ENCODE measurements around the gene NTHL1. TPM values are rescaled to one million over a fixed set of nuclear protein-coding genes. Genes with fewer than 3 reads are reported as not detected.
"Not testable (repeated sequence)": the region's sequence is repeated elsewhere in the genome, so short reads cannot be mapped to it uniquely, and the experiment has no call there.

Gene NTHL1
- total RNA-seq, 4 donors from 2014 or later = 14.9 to 28.8 (median 19.9) TPM

DNA sequence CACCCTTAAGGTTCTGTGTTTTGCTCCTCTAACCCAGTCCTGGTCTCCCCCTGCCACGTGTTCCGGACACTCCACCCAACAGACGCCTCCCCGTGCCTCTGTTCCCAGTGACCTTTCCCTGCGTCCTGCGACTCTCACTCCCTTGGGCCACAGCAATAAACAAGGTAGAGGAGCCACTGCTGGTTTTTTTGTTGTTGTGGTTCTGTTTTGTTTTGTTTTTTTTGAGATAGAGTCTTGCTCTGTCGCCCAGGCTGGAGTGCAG lies 31.8 kb downstream of the NTHL1 start:
- no peaks in the 10 kb centered on the region for H3K36me3 ChIP-seq
- no peak overlapping the region for H3K4me3 ChIP-seq
- H3K27ac ChIP-seq = peak overlapping the region in 2 of 4 donors; percentile 68 to 71
- H3K9me3 ChIP-seq = no peaks in the 10 kb centered on the region
- no peak for TF ChIP-seq POLR2A (IDR thresholded peaks at IDR 0.05)
- TF ChIP-seq, protein P1, sequence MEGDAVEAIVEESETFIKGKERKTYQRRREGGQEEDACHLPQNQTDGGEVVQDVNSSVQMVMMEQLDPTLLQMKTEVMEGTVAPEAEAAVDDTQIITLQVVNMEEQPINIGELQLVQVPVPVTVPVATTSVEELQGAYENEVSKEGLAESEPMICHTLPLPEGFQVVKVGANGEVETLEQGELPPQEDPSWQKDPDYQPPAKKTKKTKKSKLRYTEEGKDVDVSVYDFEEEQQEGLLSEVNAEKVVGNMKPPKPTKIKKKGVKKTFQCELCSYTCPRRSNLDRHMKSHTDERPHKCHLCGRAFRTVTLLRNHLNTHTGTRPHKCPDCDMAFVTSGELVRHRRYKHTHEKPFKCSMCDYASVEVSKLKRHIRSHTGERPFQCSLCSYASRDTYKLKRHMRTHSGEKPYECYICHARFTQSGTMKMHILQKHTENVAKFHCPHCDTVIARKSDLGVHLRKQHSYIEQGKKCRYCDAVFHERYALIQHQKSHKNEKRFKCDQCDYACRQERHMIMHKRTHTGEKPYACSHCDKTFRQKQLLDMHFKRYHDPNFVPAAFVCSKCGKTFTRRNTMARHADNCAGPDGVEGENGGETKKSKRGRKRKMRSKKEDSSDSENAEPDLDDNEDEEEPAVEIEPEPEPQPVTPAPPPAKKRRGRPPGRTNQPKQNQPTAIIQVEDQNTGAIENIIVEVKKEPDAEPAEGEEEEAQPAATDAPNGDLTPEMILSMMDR (IDR thresholded peaks at IDR 0.05) = no peak
- H3K4me1 ChIP-seq = peaks cover 0 to 15% (median 6%) of the 10 kb centered on the region in 4 donors
- no peak for DNase-seq
- H3K27me3 ChIP-seq = peaks cover 0 to 17% of the 10 kb centered on the region in 2 donors

DNA sequence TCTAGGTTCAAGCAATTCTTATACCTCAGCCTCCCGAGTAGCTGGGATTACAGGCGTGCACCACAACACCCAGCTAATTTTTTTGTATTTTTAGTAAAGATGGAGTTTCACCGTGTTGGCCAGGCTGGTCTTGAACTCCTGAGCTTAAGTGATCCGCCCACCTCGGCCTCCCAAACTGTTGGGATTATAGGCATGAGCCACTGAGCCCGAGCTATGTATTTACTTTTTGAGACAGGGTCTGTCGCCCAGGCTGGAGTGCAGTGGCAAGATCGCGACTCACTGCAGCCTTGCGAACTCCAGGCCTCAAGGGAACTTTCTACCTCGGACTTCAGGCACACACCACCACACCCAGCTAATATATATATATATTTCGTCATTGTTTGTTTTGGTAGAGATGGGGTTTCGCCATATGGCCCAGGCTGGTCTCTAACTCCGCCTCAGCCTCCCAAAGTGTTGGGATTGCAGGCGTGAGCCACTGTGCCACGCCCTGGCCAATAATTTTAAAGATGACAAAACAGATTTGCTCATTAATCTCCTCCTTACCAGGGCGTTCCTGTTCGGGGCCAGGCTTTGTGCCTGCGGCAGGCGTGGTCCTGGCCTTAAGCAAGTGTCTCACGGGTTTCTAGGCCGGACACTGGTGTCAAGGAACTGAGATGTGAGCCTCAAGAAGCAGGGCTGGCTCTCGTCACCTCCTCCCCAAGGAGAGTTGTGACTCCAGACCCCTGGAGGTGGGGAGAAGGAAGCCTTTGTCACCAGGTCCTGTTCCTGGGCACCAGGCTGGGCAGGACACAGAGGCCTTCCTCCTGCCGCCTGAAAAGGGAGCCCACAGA lies 32.3 kb downstream of the NTHL1 start:
- Histone ChIP-seq H3K9me3 (no peaks in the 10 kb centered on the region), H3K27me3 (peaks cover 0 to 12% of the 10 kb centered on the region in 2 donors), H3K4me1 (peaks cover 0 to 15% (median 5%) of the 10 kb centered on the region in 4 donors), H3K36me3 (no peaks in the 10 kb centered on the region), H3K4me3 (no peak overlapping the region), H3K27ac (peak overlapping the region in 2 of 4 donors; percentile 68 to 71)
- peak in 2 of 3 donors; percentile 69 to 76 for DNase-seq
- peak in 1 of 2 donors; percentile 34 for TF ChIP-seq POLR2A (IDR thresholded peaks at IDR 0.05)
- TF ChIP-seq, protein P1 (IDR thresholded peaks at IDR 0.05) = peak in 1 of 6 experiments; percentile 3

DNA sequence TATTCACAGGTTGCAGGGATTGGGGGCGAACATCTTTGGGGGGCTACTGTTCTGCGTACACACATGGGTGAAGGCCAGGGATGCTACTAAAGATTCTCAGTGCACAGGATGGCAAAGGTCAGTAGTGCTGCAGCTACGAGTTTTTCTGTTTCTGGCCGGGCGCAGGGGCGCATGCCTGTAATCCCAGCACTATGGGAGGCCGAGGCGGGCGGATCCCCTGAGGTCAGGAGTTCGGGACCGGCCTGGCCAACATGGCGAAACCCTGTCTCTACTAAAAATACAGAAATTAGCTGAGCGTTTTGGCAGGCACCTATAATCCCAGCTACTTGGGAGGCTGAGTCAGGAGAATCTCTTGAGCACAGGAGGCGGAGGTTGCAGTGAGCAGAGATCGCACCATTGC lies 34.1 kb downstream of the NTHL1 start:
- TF ChIP-seq, protein P1 (IDR thresholded peaks at IDR 0.05) = no peak
- TF ChIP-seq POLR2A (IDR thresholded peaks at IDR 0.05) = no peak
- peaks cover 0 to 13% (median 3%) of the 10 kb centered on the region in 4 donors for H3K4me1 ChIP-seq
- DNase-seq = no peak

DNA sequence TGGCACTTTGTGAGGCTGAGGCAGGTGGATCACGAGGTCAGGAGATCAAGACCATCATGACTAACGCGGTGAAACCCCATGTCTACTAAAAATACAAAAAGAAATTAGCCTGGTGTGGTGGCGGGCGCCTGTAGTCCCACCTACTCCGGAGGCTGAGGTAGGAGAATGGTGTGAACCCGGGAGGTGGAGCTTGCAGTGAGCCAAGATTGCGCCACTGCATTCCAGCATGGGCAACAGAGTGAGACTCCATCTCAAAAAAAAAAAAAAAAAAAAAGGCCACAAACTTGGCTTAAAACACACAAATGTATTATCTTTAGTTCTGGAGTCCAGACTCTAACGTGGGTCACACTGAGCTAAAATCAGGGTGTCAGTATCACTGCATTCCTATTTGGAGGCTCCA lies 35.9 kb downstream of the NTHL1 start:
- H3K4me3 ChIP-seq, H3K27me3 ChIP-seq, H3K27ac ChIP-seq, H3K9me3 ChIP-seq, DNase-seq, H3K36me3 ChIP-seq: not testable (repeated sequence)
- H3K4me1 ChIP-seq = peaks cover 10 to 31% (median 15%) of the 10 kb centered on the region in 4 donors

More for the DNA sequence above, 34.1 kb downstream of the NTHL1 start:
- H3K4me3 ChIP-seq = no peak overlapping the region
- H3K36me3 ChIP-seq = no peaks in the 10 kb centered on the region
- no peaks in the 10 kb centered on the region for H3K9me3 ChIP-seq
- no peak overlapping the region for H3K27ac ChIP-seq
- no peaks in the 10 kb centered on the region for H3K27me3 ChIP-seq

DNA sequence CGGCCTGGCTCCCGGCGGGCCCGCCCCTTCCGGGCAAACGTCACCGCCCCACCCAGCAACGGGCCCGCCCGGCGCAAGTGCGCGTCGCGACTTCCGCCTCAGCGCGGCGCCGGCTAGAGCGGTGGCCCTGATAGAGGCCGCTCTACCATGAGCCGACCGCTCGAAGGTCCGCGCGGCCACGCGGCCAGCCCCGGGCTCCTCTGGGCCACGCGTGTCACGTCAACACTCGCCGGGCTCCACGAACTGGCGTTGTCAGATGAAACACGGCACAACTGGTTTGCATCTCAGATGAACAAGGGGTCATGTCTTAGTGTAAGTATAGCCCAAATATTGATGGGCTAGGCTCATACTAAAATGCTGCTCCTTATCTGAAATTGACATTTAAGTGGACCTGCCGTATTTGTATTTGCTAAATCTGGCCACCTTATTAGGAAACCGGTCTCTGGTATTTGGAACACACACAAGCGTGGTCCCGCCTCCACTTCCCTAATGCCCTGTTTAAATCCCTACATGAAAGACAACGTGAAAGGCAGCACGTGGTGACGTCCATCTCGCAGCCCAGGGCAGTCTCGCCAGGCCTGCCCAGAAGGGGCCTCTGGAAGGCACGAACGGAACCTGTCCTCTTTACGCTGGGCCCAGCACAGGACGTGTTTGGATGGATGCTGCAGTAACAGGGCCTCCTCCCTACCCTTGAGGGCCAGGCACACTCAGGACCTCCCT lies 37.7 kb downstream of the NTHL1 start, which contains the start of gene ZNF598:
Gene ZNF598, minus strand, starts transcription at position 31 of the 720 bp plus-strand sequence.
- Histone ChIP-seq H3K4me1 (peaks cover 10 to 44% (median 15%) of the 10 kb centered on the region in 4 donors), H3K9me3 (no peaks in the 10 kb centered on the region)
- TF ChIP-seq, protein P1 (IDR thresholded peaks at IDR 0.05) = peak in 1 of 6 experiments; percentile 16
- TF ChIP-seq POLR2A (IDR thresholded peaks at IDR 0.05) = peak; percentile 96 to 99

More for the DNA sequence above, 37.7 kb downstream of the NTHL1 start, which contains the start of gene ZNF598:
- Histone ChIP-seq H3K27ac (peak within 1 kb of the TSS; percentile 90 to 97 (median 96)), H3K4me3 (peak within 1 kb of the TSS; percentile 64 to 99 (median 94)), H3K36me3 (no peaks in the 10 kb centered on the region), H3K27me3 (no peaks in the 10 kb centered on the region)
- peak; percentile 77 to 89 (median 89) for DNase-seq

All from Peyer's patch (tissue), 4 donors.